HG03342 (cell line): ENCODE results near the gene PREB.

ENCODE experiments used
- ATAC-seq: cut with Tn5 transposase; IDR thresholded peaks from one replicate; pipeline ENCODE4 v1.9.1; 2021; ENCODE audit warnings: mild to moderate bottlenecking, moderate library complexity; ENCODE audit not compliant: unreplicated experiment

PREB gene

DNA sequence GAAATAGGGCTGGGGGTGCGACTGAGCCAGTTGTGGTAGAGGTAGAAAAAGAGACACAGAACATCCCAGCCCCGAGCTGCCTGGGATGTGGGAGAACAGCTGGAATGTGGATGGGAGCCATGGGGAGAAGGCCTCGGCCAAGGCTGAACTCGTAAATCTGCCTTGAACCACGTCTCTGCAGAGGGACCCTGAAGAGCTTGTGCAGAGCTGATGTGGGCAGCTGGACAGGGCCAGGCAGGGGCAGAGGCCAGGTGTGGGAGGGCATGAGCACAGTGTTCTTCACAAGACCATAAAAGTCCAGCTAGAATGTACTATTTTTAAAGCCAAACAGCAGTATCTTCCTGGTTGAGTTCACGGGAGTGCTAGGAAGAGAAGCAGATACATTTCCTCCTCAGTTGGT, 20.1 kb upstream of the PREB start:
- ATAC-seq, result no peak

DNA sequence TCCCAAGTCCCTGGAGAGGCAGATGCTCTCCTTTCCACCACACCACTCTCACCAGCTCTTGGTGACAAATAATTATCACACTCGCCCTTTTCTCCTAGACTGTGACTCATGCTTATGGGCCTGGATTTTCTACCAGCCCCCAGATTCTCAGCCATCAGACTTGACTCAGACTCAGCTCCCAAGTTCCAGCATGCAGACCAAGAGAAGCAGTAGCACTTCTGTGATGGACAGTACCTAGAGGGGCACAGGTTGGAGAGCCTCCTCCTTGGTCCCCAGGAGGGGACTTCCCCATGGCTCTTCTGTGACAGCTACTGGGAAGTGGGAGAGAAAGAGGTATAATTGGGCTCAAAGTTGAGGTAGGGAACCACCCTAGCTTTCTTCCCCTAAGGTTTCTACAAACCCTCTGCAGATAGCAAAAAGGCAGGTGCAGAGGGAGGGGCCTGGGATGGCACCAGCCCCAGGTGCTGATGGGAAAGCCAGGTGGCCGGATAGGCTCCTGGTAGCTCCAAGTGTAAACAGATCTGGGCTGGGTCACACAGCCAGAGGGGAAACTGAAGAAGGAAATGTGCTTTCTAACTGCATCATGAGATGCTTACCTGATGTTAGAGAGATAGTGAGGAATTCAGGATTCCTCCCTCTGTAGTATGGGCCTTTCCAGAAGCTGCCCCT, 18.5 kb upstream of the PREB start:
- no peak for ATAC-seq

DNA sequence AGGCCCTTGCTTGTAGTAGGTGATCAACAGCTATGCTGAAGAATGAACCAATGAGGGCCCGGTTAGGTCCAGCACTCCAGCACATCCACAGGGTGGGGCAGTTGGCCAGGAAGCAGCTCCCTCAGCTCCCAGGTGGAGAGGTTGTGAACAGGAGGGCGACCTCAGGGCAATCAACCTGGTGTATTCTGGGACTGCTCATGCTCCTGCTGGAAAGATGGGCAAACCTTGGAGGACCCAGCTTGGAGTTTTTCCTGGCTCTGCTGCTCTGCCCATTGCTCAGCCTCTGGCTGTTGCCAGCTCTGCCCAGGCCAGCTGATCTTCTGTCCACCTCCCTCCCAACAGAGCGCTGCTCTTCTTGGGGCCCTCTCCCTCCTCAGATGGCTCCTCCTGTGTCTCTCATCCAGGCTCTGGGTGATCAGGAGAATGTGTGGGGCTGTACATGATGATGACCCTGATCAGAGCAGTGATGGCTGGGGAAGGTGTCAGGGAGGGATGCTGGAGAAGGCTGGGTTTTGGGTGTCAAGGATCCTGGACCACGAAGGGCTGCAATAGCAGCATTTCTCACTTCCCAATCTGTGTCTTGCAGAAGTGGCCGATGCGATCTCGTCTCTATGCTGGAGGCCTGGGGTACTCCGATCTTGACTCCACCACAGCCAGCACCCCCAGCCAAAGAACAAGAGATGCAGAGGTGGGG, 17.8 kb upstream of the PREB start:
- no peak for ATAC-seq

GRCh38 chr2:27150639-27151230, 16.3 kb upstream of the PREB start:
- no peak for ATAC-seq

GRCh38 chr2:27149570-27150405, 15.4 kb upstream of the PREB start:
- ATAC-seq, result no peak

- ATAC-seq, result no peak
Observed at GRCh38 chr2:27148801-27149439, 14.5 kb upstream of the PREB start, which contains the start of gene TCF23. TCF23 (plus strand) TSS chr2:27149004; CDS start chr2:27149134, 130 bp downstream.

- ATAC-seq, result no peak
Observed at GRCh38 chr2:27147935-27148334, 13.5 kb upstream of the PREB start.

- no peak for ATAC-seq
Observed at GRCh38 chr2:27145682-27146081, 11.2 kb upstream of the PREB start.

GRCh38 chr2:27143285-27143684, 8.8 kb upstream of the PREB start:
- no peak for ATAC-seq

- ATAC-seq, result no peak
Observed at GRCh38 chr2:27139310-27139709, 4.9 kb upstream of the PREB start, which contains the start of gene PRR30. PRR30 (minus strand) TSS chr2:27139410; CDS start chr2:27138329, 1,081 bp downstream.

- no peak for ATAC-seq
Observed at GRCh38 chr2:27138111-27138510, 3.7 kb upstream of the PREB start.

- no peak for ATAC-seq
Observed at GRCh38 chr2:27137322-27137935, 3.0 kb upstream of the PREB start.

- ATAC-seq, result no peak
Observed at GRCh38 chr2:27136751-27137150, 2.3 kb upstream of the PREB start.

DNA sequence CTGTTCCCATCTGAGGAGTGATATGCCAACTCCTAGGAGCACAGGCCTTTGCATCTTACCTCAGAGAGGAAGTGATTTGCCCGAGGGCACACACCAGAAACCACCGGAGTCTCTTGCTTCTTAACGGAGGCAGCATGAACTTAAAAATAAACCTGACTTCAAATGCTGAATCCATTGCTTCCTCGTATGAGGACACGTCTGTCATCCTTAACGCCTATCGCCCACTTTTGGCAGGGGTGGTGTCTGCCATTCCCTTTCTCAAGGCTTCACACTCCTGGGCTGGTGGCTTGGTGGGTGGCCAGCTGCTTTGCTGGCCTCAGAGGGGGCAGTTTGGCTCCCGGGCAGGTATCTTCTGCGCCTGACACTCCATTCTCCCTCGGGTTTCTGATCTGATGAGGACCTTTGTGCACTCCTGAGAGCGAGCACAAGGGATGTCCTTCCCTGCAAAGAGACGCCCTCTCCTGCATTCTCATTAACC, 1.1 kb upstream of the PREB start:
- ATAC-seq, result no peak

- ATAC-seq, result no peak
Observed at GRCh38 chr2:27134781-27135477, 493 bp upstream of the PREB start.

- no peak for ATAC-seq
Observed at GRCh38 chr2:27133195-27133875, 1.1 kb downstream of the PREB start.

DNA sequence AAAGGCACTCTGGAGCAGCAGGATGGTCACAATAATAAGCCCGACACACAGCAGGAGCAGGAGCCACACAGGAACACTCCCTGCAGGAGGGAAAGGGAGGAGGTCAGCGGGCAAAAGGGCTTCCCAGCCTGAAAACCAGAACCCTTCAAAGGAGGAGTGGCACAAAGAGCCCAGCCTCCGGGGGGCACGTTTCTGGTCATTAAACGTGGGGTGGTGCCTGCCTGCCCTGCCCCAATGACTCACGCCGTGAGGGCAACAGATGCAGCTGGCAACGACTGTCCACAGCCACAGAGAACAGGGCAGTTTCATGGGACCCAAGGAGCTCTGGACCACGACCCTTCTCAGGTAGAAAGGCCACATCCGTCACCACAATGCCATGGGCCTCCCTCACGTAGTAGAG, 3.0 kb downstream of the PREB start:
- no peak for ATAC-seq

DNA sequence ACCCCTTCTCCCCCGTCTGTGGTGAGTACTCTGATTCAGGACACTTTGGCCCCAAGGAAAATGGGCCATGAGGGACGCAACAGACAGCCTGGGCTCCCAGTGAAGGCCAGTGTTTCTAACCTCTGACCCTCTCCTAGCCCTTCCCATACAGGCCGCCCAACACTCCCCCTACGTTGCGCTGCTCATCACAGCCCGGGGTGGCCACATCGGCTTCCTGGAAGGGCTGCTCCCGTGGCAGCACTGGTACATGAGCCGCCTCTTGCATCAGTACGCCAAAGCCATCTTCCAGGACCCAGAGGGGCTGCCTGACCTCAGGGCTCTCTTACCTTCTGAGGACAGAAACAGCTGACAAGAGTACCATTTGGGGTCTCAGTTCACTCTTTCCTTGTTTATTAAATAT, 4.0 kb downstream of the PREB start:
- no peak for ATAC-seq
